ENCODE data around the gene DNAJC12. TPM values are rescaled to one million over a fixed set of nuclear protein-coding genes. Genes with fewer than 3 reads are reported as not detected.

DNAJC12 gene
- total RNA-seq, 1 donor from 2014 or later: 6.1 TPM

GRCh38 chr10:67812007-67812406 lies 26.0 kb downstream of the DNAJC12 start:
- no peaks in the 10 kb centered on the region for H3K9me3 Mint-ChIP-seq (ENCODE audit: low read depth)
- H3K36me3 Mint-ChIP-seq (ENCODE audit: insufficient read depth): no peaks in the 10 kb centered on the region
- no peak overlapping the region for H3K4me3 Mint-ChIP-seq (ENCODE audit: low read depth)
- no peaks in the 10 kb centered on the region for H3K27me3 Mint-ChIP-seq
- DNase-seq (ENCODE audit: low spot score, unreplicated experiment): no peak
- TF ChIP-seq CTCF (IDR thresholded peaks at IDR 0.05; ENCODE audit: unreplicated experiment): no peak
- peaks cover 12% of the 10 kb centered on the region for H3K4me1 Mint-ChIP-seq (ENCODE audit: low read depth)
- no peak overlapping the region for H3K27ac Mint-ChIP-seq

- no peaks in the 10 kb centered on the region for H3K36me3 Mint-ChIP-seq (ENCODE audit: insufficient read depth)
- no peak for TF ChIP-seq CTCF (IDR thresholded peaks at IDR 0.05; ENCODE audit: unreplicated experiment)
- no peak overlapping the region for H3K4me3 Mint-ChIP-seq (ENCODE audit: low read depth)
- H3K9me3 Mint-ChIP-seq (ENCODE audit: low read depth): no peaks in the 10 kb centered on the region
- no peak overlapping the region for H3K27ac Mint-ChIP-seq
- no peak for DNase-seq (ENCODE audit: low spot score, unreplicated experiment)
- peaks cover 12% of the 10 kb centered on the region for H3K4me1 Mint-ChIP-seq (ENCODE audit: low read depth)
- H3K27me3 Mint-ChIP-seq: no peaks in the 10 kb centered on the region
These were observed 28.9 kb downstream of the DNAJC12 start for GRCh38 chr10:67809107-67809506.

GRCh38 chr10:67808704-67809103 lies 29.3 kb downstream of the DNAJC12 start:
- Mint-ChIP-seq H3K4me1 (ENCODE audit: low read depth) (peaks cover 16% of the 10 kb centered on the region), H3K36me3 (ENCODE audit: insufficient read depth) (no peaks in the 10 kb centered on the region), H3K27me3 (no peaks in the 10 kb centered on the region), H3K27ac (no peak overlapping the region), H3K9me3 (ENCODE audit: low read depth) (no peaks in the 10 kb centered on the region), H3K4me3 (ENCODE audit: low read depth) (no peak overlapping the region)
- no peak for TF ChIP-seq CTCF (IDR thresholded peaks at IDR 0.05; ENCODE audit: unreplicated experiment)
- no peak for DNase-seq (ENCODE audit: low spot score, unreplicated experiment)

GRCh38 chr10:67807855-67808456 lies 30.0 kb downstream of the DNAJC12 start:
- Mint-ChIP-seq H3K4me3 (ENCODE audit: low read depth) (no peak overlapping the region), H3K4me1 (ENCODE audit: low read depth) (peaks cover 21% of the 10 kb centered on the region), H3K27me3 (no peaks in the 10 kb centered on the region), H3K9me3 (ENCODE audit: low read depth) (no peaks in the 10 kb centered on the region), H3K27ac (no peak overlapping the region), H3K36me3 (ENCODE audit: insufficient read depth) (no peaks in the 10 kb centered on the region)
- no peak for TF ChIP-seq CTCF (IDR thresholded peaks at IDR 0.05; ENCODE audit: unreplicated experiment)
- DNase-seq (ENCODE audit: low spot score, unreplicated experiment): no peak

GRCh38 chr10:67804395-67804678 lies 33.7 kb downstream of the DNAJC12 start:
- Mint-ChIP-seq H3K36me3 (ENCODE audit: insufficient read depth) (no peaks in the 10 kb centered on the region), H3K4me1 (ENCODE audit: low read depth) (peaks cover 22% of the 10 kb centered on the region), H3K27ac (no peak overlapping the region), H3K9me3 (ENCODE audit: low read depth) (no peaks in the 10 kb centered on the region), H3K4me3 (ENCODE audit: low read depth) (no peak overlapping the region), H3K27me3 (no peaks in the 10 kb centered on the region)
- TF ChIP-seq CTCF (IDR thresholded peaks at IDR 0.05; ENCODE audit: unreplicated experiment): no peak
- no peak for DNase-seq (ENCODE audit: low spot score, unreplicated experiment)

Data from progenitor cell of endocrine pancreas (in vitro differentiated cells).